Loucy (cell line): Measurements from ENCODE around the gene HYI.

Source experiments
- H2AFZ ChIP-seq: fragments of 200-600 bp; sonication (generic); 2 replicates; pipeline ENCODE4 v1.6.0; 2016; ENCODE audit warnings: antibody characterized with exemption, mild to moderate bottlenecking, low read length, moderate library complexity
- H3F3A ChIP-seq: fragments of 200-600 bp; 2 replicates; pipeline ENCODE4 v1.6.0; 2016; ENCODE audit warnings: antibody characterized with exemption, low read depth, mild to moderate bottlenecking
- H3K27me3 ChIP-seq: fragments of 200-600 bp; sonication (generic); 2 replicates; pipeline ENCODE4 v1.6.1; 2014; ENCODE audit warnings: low read length, mild to moderate bottlenecking; ENCODE audit not compliant: insufficient read depth, poor library complexity, severe bottlenecking
- H3K36me3 ChIP-seq: fragments of 200-600 bp; sonication (generic); 2 replicates; pipeline ENCODE4 v1.6.1; 2016; ENCODE audit warnings: low read length; ENCODE audit not compliant: insufficient read depth
- H3K4me1 ChIP-seq: fragments of 200-600 bp; sonication (generic); 2 replicates; pipeline ENCODE4 v1.5.1; 2014; ENCODE audit warnings: low read length, mild to moderate bottlenecking; ENCODE audit not compliant: insufficient read depth, poor library complexity, severe bottlenecking
- H3K4me2 ChIP-seq: fragments of 200-600 bp; sonication (generic); 2 replicates; pipeline ENCODE4 v1.6.0; 2014; ENCODE audit warnings: antibody characterized with exemption, low read length, low read depth, mild to moderate bottlenecking; ENCODE audit not compliant: poor library complexity, severe bottlenecking
- H3K4me3 ChIP-seq: fragments of 200-600 bp; sonication (generic); 2 replicates; pipeline ENCODE4 v1.5.1; 2014; ENCODE audit warnings: low read length, mild to moderate bottlenecking, mixed read lengths; ENCODE audit not compliant: poor library complexity, severe bottlenecking
- H3K79me2 ChIP-seq: fragments of 200-600 bp; sonication (generic); 2 replicates; pipeline ENCODE4 v1.6.1; 2014; ENCODE audit warnings: low read length; ENCODE audit not compliant: insufficient read depth
- H3K9ac ChIP-seq: fragments of 200-600 bp; sonication (generic); 2 replicates; pipeline ENCODE4 v1.6.0; 2014; ENCODE audit warnings: mild to moderate bottlenecking, low read depth, low read length, moderate library complexity; ENCODE audit not compliant: poor library complexity, severe bottlenecking
- H3K9me2 ChIP-seq: fragments of 200-600 bp; sonication (generic); replicated peaks from 2 replicates; pipeline ENCODE4 v1.6.1; 2016; ENCODE audit warnings: low read depth, low read length, mixed read lengths
- H3K9me3 ChIP-seq: fragments of 200-600 bp; sonication (generic); 2 replicates; pipeline ENCODE4 v1.6.1; 2014; ENCODE audit warnings: mild to moderate bottlenecking, antibody characterized with exemption, low read length, low read depth; ENCODE audit not compliant: insufficient read depth
- H4K20me1 ChIP-seq: fragments of 200-600 bp; sonication (generic); 2 replicates; pipeline ENCODE4 v1.6.0; 2014; ENCODE audit warnings: antibody characterized with exemption, low read length, mild to moderate bottlenecking; ENCODE audit not compliant: insufficient read depth, poor library complexity, severe bottlenecking
- CTCF ChIP-seq: fragments of 200-600 bp; sonication (generic); conservative IDR thresholded peaks from 2 replicates; pipeline ENCODE4 v1.5.1; 2014; ENCODE audit warnings: mild to moderate bottlenecking, antibody characterized with exemption, low read length
- EZH2phosphoT487 ChIP-seq: fragments of 200-600 bp; IDR thresholded peaks from 2 replicates; pipeline ENCODE4 v1.6.1; 2018; ENCODE audit warnings: antibody characterized with exemption, mild to moderate bottlenecking, moderate library complexity, borderline replicate concordance

Gene HYI

DNA sequence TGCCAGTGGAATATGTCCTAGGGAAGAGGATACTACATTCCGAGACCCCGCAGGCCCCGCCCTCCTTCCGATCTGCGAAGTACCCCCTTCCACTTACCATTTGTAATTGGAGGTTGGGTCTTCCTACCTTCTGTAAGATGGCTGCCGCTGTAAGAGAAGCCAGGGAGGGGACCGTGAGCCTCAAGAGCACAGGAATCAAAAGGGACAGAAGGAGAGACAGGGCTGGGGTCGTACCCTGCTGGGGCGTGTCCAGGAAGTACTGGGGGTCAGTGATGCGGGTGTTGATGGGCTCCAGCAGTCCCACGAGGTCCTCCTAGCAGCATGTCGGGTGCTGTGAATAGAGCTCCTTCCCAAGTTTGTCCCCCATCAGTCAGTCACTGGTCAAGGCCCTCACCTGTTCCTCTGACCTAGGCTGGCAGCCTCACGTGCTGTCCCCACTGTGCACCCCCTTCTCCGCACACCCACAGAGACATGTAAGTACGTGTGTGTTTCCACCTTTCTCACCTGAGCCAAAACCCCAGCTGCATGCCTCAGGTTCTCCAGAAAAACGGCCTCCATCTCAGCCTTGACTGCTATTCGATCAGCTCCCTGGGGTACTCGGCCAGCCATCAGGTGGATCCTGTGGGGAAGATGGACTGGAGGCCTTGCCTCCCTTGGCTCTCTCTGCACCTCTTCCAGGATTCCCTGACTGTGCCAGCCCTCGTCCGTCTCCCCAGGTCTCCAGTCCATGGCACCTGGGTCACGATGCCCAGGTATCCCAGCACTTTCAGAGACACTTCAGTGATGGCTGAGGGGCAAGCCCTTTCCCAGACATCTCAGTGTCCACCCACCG is 1.8 kb downstream of the HYI start:
- Histone ChIP-seq H4K20me1 (no peaks in the 10 kb centered on the region), H3K79me2 (peaks cover 23% of the 10 kb centered on the region), H3K4me2 (peak overlapping the region; percentile 96), H2AFZ (no peak overlapping the region), H3K4me3 (peak overlapping the region; percentile 92), H3K9me3 (no peaks in the 10 kb centered on the region), H3K9ac (peak overlapping the region; percentile 99), H3K36me3 (peaks cover 39% of the 10 kb centered on the region; the same call in 1 of the 2 replicates), H3K27me3 (peaks cover 11% of the 10 kb centered on the region), H3K4me1 (peaks cover 20% of the 10 kb centered on the region), H3K9me2 (no peaks in the 10 kb centered on the region), H3F3A (no peaks in the 10 kb centered on the region)
- no peak for TF ChIP-seq EZH2phosphoT487

GRCh38 chr1:43451157-43451591 is 2.6 kb downstream of the HYI start:
- H3K9ac ChIP-seq = no peak overlapping the region
- H3K79me2 ChIP-seq = peaks cover 23% of the 10 kb centered on the region
- H3K9me3 ChIP-seq = no peaks in the 10 kb centered on the region
- H4K20me1 ChIP-seq = no peaks in the 10 kb centered on the region
- H3K4me2 ChIP-seq = no peak overlapping the region
- no peak overlapping the region for H3K4me3 ChIP-seq
- no peak overlapping the region for H2AFZ ChIP-seq
- TF ChIP-seq EZH2phosphoT487 (no peak), CTCF (no peak)
- H3K4me1 ChIP-seq = peaks cover 20% of the 10 kb centered on the region
- H3K9me2 ChIP-seq = no peaks in the 10 kb centered on the region
- H3K36me3 ChIP-seq = peaks cover 40% of the 10 kb centered on the region; the same call in 1 of the 2 replicates
- H3K27me3 ChIP-seq = peaks cover 4% of the 10 kb centered on the region
- H3F3A ChIP-seq = no peaks in the 10 kb centered on the region

- H3K4me1 ChIP-seq = peaks cover 20% of the 10 kb centered on the region
- H4K20me1 ChIP-seq = no peaks in the 10 kb centered on the region
- TF ChIP-seq CTCF (no peak), EZH2phosphoT487 (no peak)
- H3K27me3 ChIP-seq = no peaks in the 10 kb centered on the region
- peaks cover 40% of the 10 kb centered on the region; the same call in 1 of the 2 replicates for H3K36me3 ChIP-seq
- H3K79me2 ChIP-seq = peaks cover 23% of the 10 kb centered on the region
- H3K9me3 ChIP-seq = no peaks in the 10 kb centered on the region
- no peaks in the 10 kb centered on the region for H3F3A ChIP-seq
- H3K4me2 ChIP-seq = no peak overlapping the region
- H3K9ac ChIP-seq = no peak overlapping the region
- H3K9me2 ChIP-seq = no peaks in the 10 kb centered on the region
- H2AFZ ChIP-seq = no peak overlapping the region
- H3K4me3 ChIP-seq = no peak overlapping the region
These were observed 3.3 kb downstream of the HYI start for GRCh38 chr1:43450251-43450941.
